ENCODE data around the gene PDE2A.

The PDE2A gene

DNA sequence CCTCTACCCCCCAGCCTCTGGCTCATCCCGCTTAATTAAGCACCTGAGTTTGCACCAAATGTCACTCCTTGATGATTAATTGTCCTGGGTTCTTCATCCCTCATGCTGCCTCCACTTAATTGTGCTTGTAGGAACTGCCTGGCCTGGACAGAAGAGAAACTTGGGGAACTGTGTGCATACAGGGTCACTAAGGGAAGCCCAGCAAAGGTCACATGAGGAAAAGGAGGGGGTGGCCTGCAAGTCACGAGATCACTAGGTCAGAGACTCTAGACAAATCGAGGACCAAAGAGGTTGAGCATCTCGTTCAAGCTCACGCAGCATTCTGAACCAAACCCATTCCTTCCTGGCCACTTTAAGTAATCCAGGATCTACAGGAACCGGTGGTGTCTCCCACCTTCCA, 75.8 kb downstream of the PDE2A start:
- H3K27ac ChIP-seq: no peak overlapping the region
- no peak overlapping the region for H3K4me3 ChIP-seq
- no peak for TF ChIP-seq Cebpa-rat (IDR thresholded peaks at IDR 0.05)
- no peak overlapping the region for H3K9ac ChIP-seq
- H3K9me3 ChIP-seq: no peaks in the 10 kb centered on the region
- peaks cover 2% of the 10 kb centered on the region; the same call in 1 of the 2 replicates for H4K20me1 ChIP-seq
- no peaks in the 10 kb centered on the region for H3K4me1 ChIP-seq
- H3K36me3 ChIP-seq: no peaks in the 10 kb centered on the region
- no peak overlapping the region for H3K4me2 ChIP-seq
- no peaks in the 10 kb centered on the region for H3K27me3 ChIP-seq

DNA sequence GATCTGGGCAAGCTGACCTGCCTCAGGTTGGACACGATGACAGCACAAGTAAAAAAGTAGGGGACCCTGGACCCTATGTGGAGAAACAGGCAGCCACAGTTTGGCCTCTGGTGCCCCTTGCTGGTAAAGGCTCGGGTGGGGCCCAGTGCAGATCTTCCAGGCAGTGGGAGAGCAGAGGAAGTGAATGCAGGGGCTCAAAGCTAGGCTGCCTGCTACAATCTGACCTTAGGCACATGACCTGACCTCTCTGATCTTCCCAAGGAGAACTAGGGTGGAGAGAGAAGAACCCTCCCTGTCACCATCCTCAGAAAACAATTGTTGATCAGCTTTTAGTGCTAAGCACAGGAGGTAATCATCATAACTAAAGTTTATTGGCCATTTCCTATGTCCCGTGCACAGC, 76.5 kb downstream of the PDE2A start:
- Histone ChIP-seq H3K9me3 (no peaks in the 10 kb centered on the region), H3K9ac (no peak overlapping the region), H4K20me1 (peaks cover 5% of the 10 kb centered on the region; the same call in 1 of the 2 replicates), H3K4me1 (no peaks in the 10 kb centered on the region), H3K36me3 (no peaks in the 10 kb centered on the region), H3K4me2 (no peak overlapping the region), H3K27me3 (no peaks in the 10 kb centered on the region), H3K27ac (no peak overlapping the region), H3K4me3 (no peak overlapping the region)
- TF ChIP-seq Cebpa-rat (IDR thresholded peaks at IDR 0.05): no peak

DNA sequence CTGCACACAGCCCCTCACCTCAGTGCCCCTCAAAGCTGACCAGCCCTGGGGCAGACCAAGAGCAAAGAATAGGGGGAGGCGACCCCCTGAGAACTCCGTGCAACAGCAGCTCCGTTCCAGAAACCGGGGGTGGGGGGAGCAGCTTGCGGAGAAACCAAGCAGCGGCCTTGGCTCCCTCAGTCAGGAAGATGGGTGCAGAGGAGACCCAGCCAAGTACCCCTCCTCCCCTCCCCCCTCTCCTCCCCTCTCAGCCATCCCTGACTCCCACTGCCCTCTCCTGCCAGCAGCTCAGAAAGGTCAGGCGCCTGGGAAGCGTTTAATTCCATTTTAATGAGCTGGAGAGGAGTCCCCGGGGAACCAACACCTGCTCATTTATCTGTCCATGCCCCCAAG, 78.9 kb downstream of the PDE2A start:
- H3K9me3 ChIP-seq: no peaks in the 10 kb centered on the region
- no peaks in the 10 kb centered on the region for H3K36me3 ChIP-seq
- H3K27ac ChIP-seq: no peak overlapping the region
- peaks cover 19% of the 10 kb centered on the region; the same call in 1 of the 2 replicates for H4K20me1 ChIP-seq
- no peak for TF ChIP-seq Cebpa-rat (IDR thresholded peaks at IDR 0.05)
- no peak overlapping the region for H3K9ac ChIP-seq
- peaks cover 3% of the 10 kb centered on the region for H3K4me1 ChIP-seq
- peaks cover 24% of the 10 kb centered on the region for H3K27me3 ChIP-seq
- no peak overlapping the region for H3K4me2 ChIP-seq
- H3K4me3 ChIP-seq: no peak overlapping the region

DNA sequence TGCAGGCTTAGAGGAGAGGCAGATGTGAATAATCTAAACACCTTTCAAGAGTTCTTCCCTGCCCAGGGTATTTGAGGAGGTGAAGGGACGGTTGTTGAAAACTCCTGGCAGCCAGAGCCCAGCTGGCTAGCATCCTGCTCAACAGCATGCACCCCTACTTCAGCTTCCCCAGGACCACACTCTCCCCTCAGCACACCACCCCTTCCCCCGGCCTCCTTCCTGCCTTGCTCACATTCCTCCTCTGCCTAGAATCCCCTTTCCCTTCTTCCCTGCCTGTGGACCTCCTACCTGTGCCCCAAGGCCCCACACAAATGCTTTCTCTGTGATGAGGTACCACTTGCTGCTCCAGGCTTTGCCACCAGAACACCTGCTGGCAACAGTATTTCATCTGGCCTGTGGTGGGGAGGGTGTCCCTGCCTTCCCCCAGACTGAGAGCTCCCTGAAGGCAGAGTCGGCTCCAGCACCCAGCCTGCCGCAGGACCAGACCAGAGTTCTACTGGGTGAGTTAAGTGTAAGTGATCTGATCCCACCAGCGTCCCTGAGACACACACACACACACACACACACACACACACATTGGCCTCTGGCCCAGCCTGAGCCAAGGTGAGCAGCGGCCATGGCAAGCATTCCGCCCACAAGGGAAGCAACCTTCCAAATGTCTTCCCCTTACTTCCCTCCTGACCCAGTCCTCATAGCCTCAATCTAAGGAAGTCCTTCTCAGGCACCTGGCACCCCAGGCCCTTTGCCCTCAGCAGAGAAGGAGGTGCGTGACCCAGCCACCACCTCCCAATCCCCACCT, 79.5 kb downstream of the PDE2A start:
- H3K27me3 ChIP-seq: peaks cover 30% of the 10 kb centered on the region
- H3K27ac ChIP-seq: no peak overlapping the region
- H3K4me1 ChIP-seq: peaks cover 9% of the 10 kb centered on the region
- no peak overlapping the region for H3K4me2 ChIP-seq
- peaks cover 25% of the 10 kb centered on the region; the same call in 1 of the 2 replicates for H4K20me1 ChIP-seq
- H3K9ac ChIP-seq: no peak overlapping the region
- H3K4me3 ChIP-seq: no peak overlapping the region
- no peaks in the 10 kb centered on the region for H3K9me3 ChIP-seq
- H3K36me3 ChIP-seq: no peaks in the 10 kb centered on the region
- no peak for TF ChIP-seq Cebpa-rat (IDR thresholded peaks at IDR 0.05)

DNA sequence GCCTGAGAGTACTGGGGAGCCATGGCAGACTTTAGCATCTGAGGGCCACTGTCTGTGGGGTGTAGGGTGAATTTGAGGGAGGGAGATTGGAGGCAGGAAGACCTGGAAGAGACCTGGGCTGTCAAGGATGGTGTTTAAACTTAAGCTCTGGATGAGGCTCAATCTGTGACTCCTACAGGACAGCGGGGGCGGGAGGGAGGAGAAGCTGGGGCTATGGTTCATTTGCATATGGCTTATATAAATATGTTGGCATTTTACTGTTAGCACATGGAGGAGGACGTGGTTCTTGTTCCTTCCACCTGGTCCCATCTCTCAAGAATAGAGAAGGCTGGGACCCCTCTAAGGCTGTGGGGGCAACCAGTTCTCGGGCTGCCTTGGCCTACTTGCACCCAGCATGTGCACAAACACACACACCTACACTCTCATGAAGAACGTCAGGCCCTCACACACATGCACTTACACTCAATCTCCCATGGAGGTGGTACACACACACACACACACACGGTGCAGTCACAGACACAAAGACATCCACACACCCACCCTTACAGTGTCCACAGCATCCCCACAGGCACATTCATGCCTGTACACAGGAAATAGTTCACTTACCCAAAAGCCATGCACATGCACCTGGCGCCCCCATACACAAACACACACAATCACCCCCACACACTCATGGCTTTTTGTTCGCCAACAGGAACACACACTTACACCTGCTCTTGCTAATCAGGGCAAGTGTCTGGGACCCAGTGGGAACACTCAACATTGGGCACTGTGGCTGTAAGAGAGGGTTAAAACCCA, 81.3 kb downstream of the PDE2A start:
- no peak for TF ChIP-seq Cebpa-rat (IDR thresholded peaks at IDR 0.05)
- Histone ChIP-seq H3K27ac (no peak overlapping the region), H4K20me1 (peaks cover 34% of the 10 kb centered on the region; the same call in 1 of the 2 replicates), H3K36me3 (no peaks in the 10 kb centered on the region), H3K27me3 (peaks cover 47% of the 10 kb centered on the region), H3K4me3 (no peak overlapping the region), H3K9me3 (no peaks in the 10 kb centered on the region), H3K9ac (no peak overlapping the region), H3K4me2 (no peak overlapping the region), H3K4me1 (peaks cover 13% of the 10 kb centered on the region)

DNA sequence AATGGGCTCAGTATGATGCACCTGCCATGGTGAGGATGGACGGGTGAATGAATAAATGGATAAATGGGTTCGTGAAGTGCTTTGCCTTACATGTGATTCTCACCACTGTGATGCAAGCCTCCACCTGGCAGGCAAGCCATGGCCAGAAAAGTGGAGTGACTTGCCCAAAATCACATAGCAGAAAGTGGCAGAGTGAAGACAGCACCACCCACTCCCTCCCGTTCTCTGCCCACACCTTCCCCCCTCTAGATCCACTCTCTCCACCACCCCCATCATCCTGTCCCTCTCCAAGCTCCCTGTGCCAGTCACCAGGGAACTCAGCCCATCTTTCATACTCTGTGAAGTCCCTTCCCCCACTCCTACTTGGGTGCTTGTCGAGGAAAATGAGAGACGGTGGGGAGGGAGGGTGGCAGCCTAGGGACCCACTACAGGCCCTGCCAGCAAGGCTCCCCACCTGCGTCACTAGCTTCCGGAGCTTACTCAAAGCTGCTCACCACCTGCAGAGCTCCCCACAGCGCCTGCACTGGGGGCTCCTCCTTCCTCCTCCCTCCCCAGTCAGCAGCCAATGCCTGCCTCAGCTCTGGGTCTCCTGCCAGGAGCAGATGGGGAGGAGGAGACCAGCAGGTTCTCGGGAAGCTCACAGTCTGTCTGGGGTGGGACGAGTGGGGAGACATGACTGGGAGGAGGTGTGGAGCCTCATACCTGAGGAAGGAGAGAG, 82.3 kb downstream of the PDE2A start:
- TF ChIP-seq Cebpa-rat (IDR thresholded peaks at IDR 0.05): no peak
- Histone ChIP-seq H3K27me3 (peaks cover 48% of the 10 kb centered on the region), H3K36me3 (no peaks in the 10 kb centered on the region), H3K4me3 (no peak overlapping the region), H3K4me1 (peaks cover 13% of the 10 kb centered on the region), H3K9ac (no peak overlapping the region), H3K9me3 (no peaks in the 10 kb centered on the region), H3K4me2 (no peak overlapping the region), H3K27ac (no peak overlapping the region), H4K20me1 (peaks cover 34% of the 10 kb centered on the region; the same call in 1 of the 2 replicates)

DNA sequence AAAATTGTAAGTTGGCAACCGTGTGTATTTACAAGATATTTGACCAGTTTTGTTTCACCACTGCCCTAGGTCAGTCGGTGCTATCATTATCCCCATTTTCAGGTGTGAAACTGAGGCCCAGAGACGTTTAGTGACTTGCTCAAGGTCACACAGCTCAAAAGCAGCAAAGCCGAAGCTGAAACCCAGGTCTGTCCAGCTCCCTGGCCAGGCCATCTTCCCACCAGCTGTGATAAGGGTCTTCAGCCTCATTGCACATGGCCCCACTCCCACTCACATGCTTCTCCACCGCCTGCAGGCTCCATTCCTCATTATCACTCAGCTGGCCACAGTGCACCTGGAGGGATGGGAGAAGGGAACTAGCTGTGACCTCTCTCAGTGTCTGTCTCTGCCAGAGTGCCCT, 83.2 kb downstream of the PDE2A start:
- peaks cover 48% of the 10 kb centered on the region for H3K27me3 ChIP-seq
- H4K20me1 ChIP-seq: peaks cover 34% of the 10 kb centered on the region; the same call in 1 of the 2 replicates
- no peak overlapping the region for H3K27ac ChIP-seq
- H3K4me2 ChIP-seq: no peak overlapping the region
- no peak overlapping the region for H3K4me3 ChIP-seq
- TF ChIP-seq Cebpa-rat (IDR thresholded peaks at IDR 0.05): no peak
- no peaks in the 10 kb centered on the region for H3K36me3 ChIP-seq
- no peak overlapping the region for H3K9ac ChIP-seq
- H3K4me1 ChIP-seq: peaks cover 15% of the 10 kb centered on the region
- no peaks in the 10 kb centered on the region for H3K9me3 ChIP-seq

DNA sequence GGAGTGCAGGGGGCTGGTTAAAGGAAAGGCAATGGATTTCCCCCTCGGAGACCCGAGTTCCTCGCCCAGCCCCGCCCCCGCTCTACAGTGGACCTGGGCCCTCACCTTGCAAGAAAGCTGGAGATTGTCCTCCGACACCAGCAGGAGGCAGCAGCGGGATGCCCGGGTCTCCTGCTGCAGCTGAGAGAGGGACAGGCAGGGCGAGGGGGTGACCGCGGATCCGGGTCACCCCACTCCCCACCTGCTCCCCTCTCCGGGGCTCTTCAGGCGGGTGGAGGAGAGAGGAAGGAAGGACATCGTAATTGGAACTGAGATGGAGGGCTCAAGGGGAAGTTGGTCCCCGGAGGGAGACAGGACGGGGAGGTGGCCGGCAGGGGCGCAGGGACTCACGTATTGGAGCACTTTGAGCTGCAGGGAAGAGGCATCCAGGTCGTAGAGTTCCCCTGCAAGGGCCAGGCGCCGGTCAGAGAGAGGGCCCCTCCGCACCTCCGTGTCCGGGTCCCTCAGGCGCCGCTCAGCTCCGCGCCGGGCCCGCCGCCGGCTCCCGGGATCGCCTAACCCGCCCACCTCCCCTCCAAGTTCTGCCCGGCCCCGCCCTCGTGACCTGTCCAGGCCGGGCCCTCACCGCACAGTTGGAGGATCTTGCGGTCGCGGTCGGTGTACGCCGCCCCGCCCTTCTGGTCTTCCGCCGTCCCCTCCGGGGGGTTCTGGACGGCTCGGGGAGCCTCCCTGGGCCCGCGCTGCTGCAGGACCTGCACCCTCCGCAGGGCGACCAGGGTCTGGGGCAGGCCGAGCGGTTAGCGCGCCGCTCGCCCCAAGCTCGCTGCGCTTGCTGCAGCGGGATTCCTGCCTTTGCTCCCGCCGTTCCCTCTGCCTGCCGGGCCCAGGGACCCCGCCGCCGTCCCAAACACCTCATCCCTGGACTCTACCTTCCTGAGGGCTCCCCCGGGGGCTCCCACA, 84.1 kb downstream of the PDE2A start:
- Histone ChIP-seq H3K27me3 (peaks cover 57% of the 10 kb centered on the region), H3K4me1 (peaks cover 24% of the 10 kb centered on the region), H3K9ac (0 out of 2 replicates have a peak overlapping the region, but pooled peaks have one; percentile 15), H4K20me1 (peaks cover 34% of the 10 kb centered on the region; the same call in 1 of the 2 replicates), H3K4me3 (peak overlapping the region; percentile 57), H3K9me3 (no peaks in the 10 kb centered on the region), H3K4me2 (peak overlapping the region; percentile 79), H3K36me3 (no peaks in the 10 kb centered on the region), H3K27ac (no peak overlapping the region)
- TF ChIP-seq Cebpa-rat (IDR thresholded peaks at IDR 0.05): no peak

Data from BLaER1 (cell line).